Sigmoid colon (tissue), 7 donors: ENCODE measurements around the gene LENEP. TPM values are rescaled to one million over a fixed set of nuclear protein-coding genes. Genes with fewer than 3 reads are reported as not detected.
A peak's percentile ranks its signal among the peaks of the same experiment; 100 is the strongest.
"Not testable (repeated sequence)": the region's sequence is repeated elsewhere in the genome, so short reads cannot be mapped to it uniquely, and the experiment has no call there.

Experiments used
- DNase-seq: peaks from one replicate; pipeline ENCODE4 v3.0.0-alpha.2; 2019
- H3K27ac ChIP-seq, 4 donors: fragments of 200-600 bp; sonication (generic); one replicate each; pipeline ENCODE4 v1.5.1; 2016 to 2019; ENCODE audit warnings: mild to moderate bottlenecking in 1 of 4
- H3K27me3 ChIP-seq, 3 donors: fragments of 200-600 bp; sonication (generic); one replicate each; pipeline ENCODE4 v1.5.1; 2019; ENCODE audit warnings: mild to moderate bottlenecking in 1 of 3
- H3K36me3 ChIP-seq, 4 donors: fragments of 200-600 bp; sonication (generic); one replicate each; pipeline ENCODE4 v1.5.1; 2016 to 2019
- H3K4me1 ChIP-seq, 4 donors: fragments of 200-600 bp; sonication (generic); one replicate each; pipeline ENCODE4 v1.5.1; 2017 to 2019
- H3K4me3 ChIP-seq, 4 donors: fragments of 200-600 bp; sonication (generic); one replicate each; pipeline ENCODE4 v1.5.1; 2017 to 2019; ENCODE audit warnings: mild to moderate bottlenecking in 2 of 4, moderate library complexity in 1 of 4
- H3K9me3 ChIP-seq, 4 donors: fragments of 200-600 bp in 3 of 4; sonication (generic) in 3 of 4; one replicate each; pipeline versions ENCODE4 v1.5.1 to v1.6.1; 2013 to 2019
- EP300 ChIP-seq, 4 donors: sonication (generic); formaldehyde crosslinking; IDR thresholded peaks; one replicate each; pipeline ENCODE4 v1.6.1; 2017; ENCODE audit warnings: antibody characterized with exemption in 4 of 4
- POLR2A ChIP-seq, 2 donors: fragments of 450-650 bp; IDR thresholded peaks; one replicate each; pipeline ENCODE4 v1.6.1; 2016; ENCODE audit warnings: antibody characterized with exemption in 2 of 2, mild to moderate bottlenecking in 2 of 2, moderate library complexity in 2 of 2
- POLR2AphosphoS5 ChIP-seq, 4 donors: sonication (generic); formaldehyde crosslinking; IDR thresholded peaks; one replicate each; pipeline ENCODE4 v1.6.1; 2017; ENCODE audit warnings: antibody characterized with exemption in 4 of 4
- WGBS, 2 donors: extraction: QIAGEN DNeasy Blood & Tissue Kit; methylation state at CpG; one replicate each; pipeline ENCODE4 v1.1.7; 2013; 5-methylcytosine and 5-hydroxymethylcytosine counted together
- intact Hi-C: fragments of 100-400 bp; cut with DNase I; formaldehyde crosslinking; loops from one replicate; pipeline ENCODE4 v1.15.1; 2023
- polyA plus RNA-seq, 3 donors: library from polyadenylated mRNA; stranded (reverse); fragments of 200-250 nt; gene quantifications; one replicate each; pipeline ENCODE4 v1.2.3, GENCODE V29; 2013
- total RNA-seq, 4 donors: library from RNA; depleted of rRNA; stranded (reverse); fragments of >200 nt; gene quantifications; one replicate each; pipeline ENCODE4 v1.1.0, GENCODE V29; 2016
- TF ChIP-seq, protein P1 (sequence below), 4 experiments: fragments of 450-650 bp in 3 of 4; fragments of 200-600 bp in 1 of 4; IDR thresholded peaks; one replicate each; pipeline ENCODE4 v1.5.1; 2016 to 2019; ENCODE audit warnings: antibody characterized with exemption in 4 of 4, mild to moderate bottlenecking in 3 of 4, moderate library complexity in 2 of 4
- donor health status: healthy with polysubstance abuse.
- donor health status: Bipolar disorder and iron deficiency.
- donor health status: healthy.

The LENEP gene
- total and polyA plus RNA-seq, 7 donors, result 0.39 TPM; not detected in 6

DNA sequence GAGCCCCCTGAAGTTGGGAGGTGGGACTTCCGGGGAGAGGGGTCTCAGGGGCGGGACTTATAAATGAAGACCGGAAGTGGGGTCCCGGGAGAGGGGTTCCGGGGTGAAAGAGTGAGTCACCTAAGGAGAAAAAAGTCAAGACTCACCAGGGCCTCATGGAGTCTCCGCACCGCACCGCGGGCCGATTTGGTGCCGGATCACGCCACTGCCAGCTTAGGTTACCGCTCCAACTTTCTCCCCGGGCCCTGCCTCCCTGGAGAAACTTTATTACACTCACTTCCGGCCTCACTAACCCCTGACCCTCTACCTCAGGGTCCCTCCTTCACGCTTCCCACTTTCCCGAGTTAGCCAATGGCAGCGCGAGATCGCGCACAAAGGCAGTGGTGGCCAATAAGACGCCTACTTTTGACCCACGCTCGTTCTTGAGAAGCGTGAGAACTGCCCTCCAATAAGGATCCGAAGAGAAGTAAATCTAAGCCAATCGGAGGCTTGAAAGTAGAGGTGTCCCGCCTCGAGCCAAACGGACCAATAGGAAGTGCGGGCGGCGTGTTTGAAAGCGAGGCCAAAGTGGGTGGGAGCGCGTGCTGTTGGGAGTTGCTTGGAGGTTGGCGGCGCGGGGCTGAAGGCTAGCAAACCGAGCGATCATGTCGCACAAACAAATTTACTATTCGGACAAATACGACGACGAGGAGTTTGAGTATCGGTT, 19.1 kb upstream of the LENEP start, which contains the start of gene CKS1B:
Gene CKS1B, plus strand, starts transcription at position 580 of the 706 bp plus-strand sequence. Its CDS starts 65 bp downstream, at position 645.
- peak within 1 kb of the TSS; percentile 95 to 98 (median 96) for H3K27ac ChIP-seq
- WGBS, 2 donors, result 0% methylated on average over 47 of the region's 47 CpGs
- H3K36me3 ChIP-seq, result peaks cover 0 to 3% (median 0%) of the 10 kb centered on the region in 4 donors
- peak within 1 kb of the TSS; percentile 60 to 77 (median 70) for H3K4me3 ChIP-seq
- DNase-seq, result peak; percentile 99
- intact Hi-C loops, result loop anchor here (1.0 to 5.0 kb wide), 3 partner anchors 28 to 88 kb away; partner anchors contain the start of genes EFNA4 and ZBTB7B
- TF ChIP-seq EP300 (IDR thresholded peaks at IDR 0.05) (no peak), POLR2A (IDR thresholded peaks at IDR 0.05) (peak; percentile 57 to 59), POLR2AphosphoS5 (IDR thresholded peaks at IDR 0.05) (peak; percentile 68 to 88 (median 78))
- TF ChIP-seq, protein P1, sequence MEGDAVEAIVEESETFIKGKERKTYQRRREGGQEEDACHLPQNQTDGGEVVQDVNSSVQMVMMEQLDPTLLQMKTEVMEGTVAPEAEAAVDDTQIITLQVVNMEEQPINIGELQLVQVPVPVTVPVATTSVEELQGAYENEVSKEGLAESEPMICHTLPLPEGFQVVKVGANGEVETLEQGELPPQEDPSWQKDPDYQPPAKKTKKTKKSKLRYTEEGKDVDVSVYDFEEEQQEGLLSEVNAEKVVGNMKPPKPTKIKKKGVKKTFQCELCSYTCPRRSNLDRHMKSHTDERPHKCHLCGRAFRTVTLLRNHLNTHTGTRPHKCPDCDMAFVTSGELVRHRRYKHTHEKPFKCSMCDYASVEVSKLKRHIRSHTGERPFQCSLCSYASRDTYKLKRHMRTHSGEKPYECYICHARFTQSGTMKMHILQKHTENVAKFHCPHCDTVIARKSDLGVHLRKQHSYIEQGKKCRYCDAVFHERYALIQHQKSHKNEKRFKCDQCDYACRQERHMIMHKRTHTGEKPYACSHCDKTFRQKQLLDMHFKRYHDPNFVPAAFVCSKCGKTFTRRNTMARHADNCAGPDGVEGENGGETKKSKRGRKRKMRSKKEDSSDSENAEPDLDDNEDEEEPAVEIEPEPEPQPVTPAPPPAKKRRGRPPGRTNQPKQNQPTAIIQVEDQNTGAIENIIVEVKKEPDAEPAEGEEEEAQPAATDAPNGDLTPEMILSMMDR (IDR thresholded peaks at IDR 0.05), result no peak
- H3K9me3 ChIP-seq, result no peaks in the 10 kb centered on the region
- H3K4me1 ChIP-seq, result peaks cover 0 to 51% (median 45%) of the 10 kb centered on the region in 4 donors
- no peaks in the 10 kb centered on the region for H3K27me3 ChIP-seq

DNA sequence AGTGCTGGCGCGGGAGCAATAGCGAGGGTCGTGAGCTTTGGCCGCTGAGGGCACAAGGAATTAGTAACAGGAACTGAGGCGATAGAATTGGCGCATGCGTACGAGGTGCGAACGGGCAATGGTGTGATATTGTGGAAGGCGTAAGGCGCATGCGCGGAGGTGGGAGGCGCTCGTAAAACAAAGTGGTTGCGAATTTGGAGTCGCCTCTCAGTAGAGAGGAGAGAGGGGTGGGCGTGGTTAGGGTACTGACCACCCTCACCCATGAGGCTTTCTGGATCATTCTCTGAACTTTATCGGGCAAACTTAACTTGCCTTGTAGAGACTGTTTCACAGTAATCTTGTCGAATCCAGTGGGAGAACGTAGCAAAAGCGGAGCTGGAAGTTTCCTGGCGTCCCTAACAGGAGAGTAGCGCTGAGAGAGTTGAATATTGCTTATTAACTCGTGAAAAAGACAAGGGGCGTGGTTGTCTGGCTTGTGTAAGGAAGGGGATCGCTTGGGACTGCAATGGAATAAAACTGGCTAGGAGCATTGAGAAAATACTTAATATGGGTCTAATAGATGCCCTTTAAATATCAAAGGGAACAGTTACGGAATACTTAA, 18.5 kb upstream of the LENEP start:
- peaks cover 0 to 45% (median 39%) of the 10 kb centered on the region in 4 donors for H3K4me1 ChIP-seq
- no peaks in the 10 kb centered on the region for H3K9me3 ChIP-seq
- H3K27ac ChIP-seq, result peak overlapping the region; percentile 95 to 98 (median 96)
- no peaks in the 10 kb centered on the region for H3K27me3 ChIP-seq
- H3K4me3 ChIP-seq, result peak overlapping the region; percentile 46 to 77 (median 70)
- WGBS, 2 donors, result 0% methylated on average over 30 of the region's 30 CpGs
- DNase-seq, result peak; percentile 97
- intact Hi-C loops, result loop anchor here (1.0 to 5.0 kb wide), 4 partner anchors 27 to 87 kb away; partner anchors contain the start of genes EFNA4 and ZBTB7B
- peak in 1 of 4 donors; percentile 34 for TF ChIP-seq EP300 (IDR thresholded peaks at IDR 0.05)
- TF ChIP-seq, protein P1 (IDR thresholded peaks at IDR 0.05), result no peak
- TF ChIP-seq POLR2AphosphoS5 (IDR thresholded peaks at IDR 0.05), result peak; percentile 27 to 91 (median 79)
- TF ChIP-seq POLR2A (IDR thresholded peaks at IDR 0.05), result peak; percentile 49 to 59
- H3K36me3 ChIP-seq, result peaks cover 0 to 10% (median 0%) of the 10 kb centered on the region in 4 donors

DNA sequence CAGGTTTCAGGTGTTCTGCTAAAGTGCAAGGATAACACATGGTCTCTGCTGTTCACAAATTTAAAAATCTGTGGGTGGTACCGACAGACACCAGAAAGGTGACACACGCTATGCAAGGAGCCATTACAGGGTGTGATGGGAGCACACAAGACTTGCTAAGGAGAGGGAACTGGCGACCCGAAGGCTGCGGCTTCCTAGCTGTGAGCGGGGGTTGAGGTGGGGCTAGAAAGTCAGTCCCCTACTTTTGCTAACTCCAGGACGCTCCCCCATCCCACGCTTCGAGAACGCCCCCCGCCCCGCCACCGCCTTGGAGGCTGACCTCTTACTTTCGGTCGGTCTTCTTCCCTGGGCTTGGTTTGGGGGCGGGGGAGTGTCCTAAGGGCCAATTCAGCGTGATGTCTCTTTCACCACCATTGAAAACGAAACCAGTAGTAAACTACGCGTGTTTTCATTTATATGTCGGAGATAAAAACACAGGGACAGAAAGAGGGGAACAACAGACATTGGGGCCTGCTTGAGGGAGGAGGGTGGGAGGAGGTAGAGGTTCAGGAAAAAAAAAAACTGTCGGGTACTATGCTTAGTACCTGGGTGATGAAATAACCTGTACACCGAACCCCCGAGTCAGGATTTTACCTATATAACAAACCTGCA, 17.9 kb upstream of the LENEP start:
- peak overlapping the region; percentile 46 to 77 (median 70) for H3K4me3 ChIP-seq
- TF ChIP-seq, protein P1 (IDR thresholded peaks at IDR 0.05), result no peak
- TF ChIP-seq POLR2AphosphoS5 (IDR thresholded peaks at IDR 0.05), result peak in 1 of 4 donors; percentile 27
- intact Hi-C loops, result loop anchor here (1.0 kb wide), 1 partner anchor 42 kb away; no protein-coding TSS in a partner anchor
- 0 to 1% methylated on average over 24 of the region's 24 CpGs for WGBS, 2 donors
- peaks cover 0 to 10% (median 0%) of the 10 kb centered on the region in 4 donors for H3K36me3 ChIP-seq
- peak overlapping the region; percentile 95 to 98 (median 96) for H3K27ac ChIP-seq
- H3K9me3 ChIP-seq, result no peaks in the 10 kb centered on the region
- DNase-seq, result peak; percentile 86
- no peaks in the 10 kb centered on the region for H3K27me3 ChIP-seq
- H3K4me1 ChIP-seq, result peaks cover 0 to 38% (median 33%) of the 10 kb centered on the region in 4 donors

DNA sequence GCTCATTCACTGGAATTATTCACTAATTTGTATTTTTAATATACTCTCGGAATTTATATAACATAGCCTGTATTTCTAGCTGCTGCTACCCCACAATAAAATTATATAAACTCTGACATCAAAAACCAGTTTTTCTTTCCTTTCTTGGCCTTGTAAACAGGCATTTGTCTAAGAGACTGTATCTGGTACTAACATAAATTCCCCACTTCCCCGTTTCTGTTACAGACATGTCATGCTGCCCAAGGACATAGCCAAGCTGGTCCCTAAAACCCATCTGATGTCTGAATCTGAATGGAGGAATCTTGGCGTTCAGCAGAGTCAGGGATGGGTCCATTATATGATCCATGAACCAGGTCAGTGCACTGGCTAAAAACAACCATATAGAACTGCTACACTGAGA, 15.6 kb upstream of the LENEP start:
- intact Hi-C loops, H3K27ac ChIP-seq, H3K9me3 ChIP-seq, H3K27me3 ChIP-seq, H3K36me3 ChIP-seq, DNase-seq, H3K4me3 ChIP-seq: not testable (repeated sequence)
- 66 to 67% methylated on average over 3 of the region's 3 CpGs for whole genome bisulfite sequencing, 2 donors
- peaks cover 0 to 24% (median 18%) of the 10 kb centered on the region in 4 donors for H3K4me1 ChIP-seq
